Endothelial cell (in vitro differentiated cells): Measurements from ENCODE around the gene P3H2. TPM values are rescaled to one million over a fixed set of nuclear protein-coding genes. Genes with fewer than 3 reads are reported as not detected.

ENCODE experiments used
- DNase-seq: peaks from one replicate; pipeline ENCODE4 v3.0.0; 2021; ENCODE audit warnings: low spot score
- H3K27ac Mint-ChIP-seq: one replicate; pipeline ENCODE4 v1.8.0; 2021; ENCODE audit warnings: mixed read lengths, inconsistent platforms; ENCODE audit not compliant: unreplicated experiment
- H3K27me3 Mint-ChIP-seq: one replicate; pipeline ENCODE4 v1.8.0; 2021; ENCODE audit warnings: mild to moderate bottlenecking, moderate library complexity, mixed read lengths, inconsistent platforms; ENCODE audit not compliant: unreplicated experiment
- H3K36me3 Mint-ChIP-seq: one replicate; pipeline ENCODE4 v1.8.0; 2021; ENCODE audit warnings: mild to moderate bottlenecking, low read depth, mixed read lengths, inconsistent platforms; ENCODE audit not compliant: unreplicated experiment
- H3K4me1 Mint-ChIP-seq: one replicate; pipeline ENCODE4 v1.8.0; 2021; ENCODE audit warnings: mild to moderate bottlenecking, mixed read lengths, inconsistent platforms; ENCODE audit not compliant: unreplicated experiment
- H3K4me3 Mint-ChIP-seq: one replicate; pipeline ENCODE4 v1.8.0; 2021; ENCODE audit warnings: mild to moderate bottlenecking, mixed read lengths, inconsistent platforms; ENCODE audit not compliant: unreplicated experiment
- H3K9me3 Mint-ChIP-seq: one replicate; pipeline ENCODE4 v1.8.0; 2021; ENCODE audit warnings: mixed read lengths, inconsistent platforms; ENCODE audit not compliant: unreplicated experiment
- CTCF ChIP-seq: fragments of 200-600 bp; sonication (generic); IDR thresholded peaks from one replicate; pipeline ENCODE4 v1.5.0; 2021; ENCODE audit warnings: antibody characterized with exemption; ENCODE audit not compliant: unreplicated experiment
- total RNA-seq: library from RNA; stranded (reverse); fragmentation: NEBNext Ultra II Directional; extraction: Animal tissue kit (Norgen Biotek cat#: 25700); gene quantifications from one replicate; pipeline ENCODE4 v1.2.1, GENCODE V29; 2021; ENCODE audit not compliant: unreplicated experiment

The P3H2 gene
- total RNA-seq, 1 donor from 2014 or later, result 1.5 TPM

- Mint-ChIP-seq H3K4me1 (peaks cover 7% of the 10 kb centered on the region), H3K27me3 (no peaks in the 10 kb centered on the region), H3K4me3 (no peak overlapping the region), H3K27ac (no peak overlapping the region), H3K36me3 (no peaks in the 10 kb centered on the region), H3K9me3 (no peaks in the 10 kb centered on the region)
- no peak for TF ChIP-seq CTCF
- DNase-seq, result no peak
These were observed 77.0 kb downstream of the P3H2 start for GRCh38 chr3:190043741-190044140.

GRCh38 chr3:190042558-190042957 is 78.1 kb downstream of the P3H2 start:
- H3K27ac Mint-ChIP-seq, result no peak overlapping the region
- TF ChIP-seq CTCF, result no peak
- no peak for DNase-seq
- H3K4me1 Mint-ChIP-seq, result peaks cover 5% of the 10 kb centered on the region
- H3K27me3 Mint-ChIP-seq, result no peaks in the 10 kb centered on the region
- H3K4me3 Mint-ChIP-seq, result no peak overlapping the region
- no peaks in the 10 kb centered on the region for H3K9me3 Mint-ChIP-seq
- H3K36me3 Mint-ChIP-seq, result no peaks in the 10 kb centered on the region

- H3K9me3 Mint-ChIP-seq, result no peaks in the 10 kb centered on the region
- peaks cover 5% of the 10 kb centered on the region for H3K4me1 Mint-ChIP-seq
- no peak for DNase-seq
- no peak for TF ChIP-seq CTCF
- H3K36me3 Mint-ChIP-seq, result no peaks in the 10 kb centered on the region
- H3K27ac Mint-ChIP-seq, result no peak overlapping the region
- no peaks in the 10 kb centered on the region for H3K27me3 Mint-ChIP-seq
- no peak overlapping the region for H3K4me3 Mint-ChIP-seq
These were observed 79.2 kb downstream of the P3H2 start for GRCh38 chr3:190041333-190042041.

- Mint-ChIP-seq H3K9me3 (no peaks in the 10 kb centered on the region), H3K4me3 (no peak overlapping the region), H3K4me1 (peaks cover 5% of the 10 kb centered on the region), H3K27ac (no peak overlapping the region), H3K36me3 (no peaks in the 10 kb centered on the region), H3K27me3 (no peaks in the 10 kb centered on the region)
- no peak for TF ChIP-seq CTCF
- no peak for DNase-seq
These were observed 80.6 kb downstream of the P3H2 start for GRCh38 chr3:190040145-190040544.

GRCh38 chr3:190038050-190038933 is 82.4 kb downstream of the P3H2 start:
- H3K4me3 Mint-ChIP-seq, result no peak overlapping the region
- H3K4me1 Mint-ChIP-seq, result peaks cover 5% of the 10 kb centered on the region
- H3K27ac Mint-ChIP-seq, result peak overlapping the region; percentile 78
- no peaks in the 10 kb centered on the region for H3K36me3 Mint-ChIP-seq
- H3K27me3 Mint-ChIP-seq, result no peaks in the 10 kb centered on the region
- no peaks in the 10 kb centered on the region for H3K9me3 Mint-ChIP-seq
- TF ChIP-seq CTCF, result no peak
- peak; percentile 6 for DNase-seq
